Measurements from ENCODE around the gene TLR4. TPM values are rescaled to one million over a fixed set of nuclear protein-coding genes. Genes with fewer than 3 reads are reported as not detected.

TLR4 gene
- total RNA-seq, 1 donor, result 46.7 TPM

DNA sequence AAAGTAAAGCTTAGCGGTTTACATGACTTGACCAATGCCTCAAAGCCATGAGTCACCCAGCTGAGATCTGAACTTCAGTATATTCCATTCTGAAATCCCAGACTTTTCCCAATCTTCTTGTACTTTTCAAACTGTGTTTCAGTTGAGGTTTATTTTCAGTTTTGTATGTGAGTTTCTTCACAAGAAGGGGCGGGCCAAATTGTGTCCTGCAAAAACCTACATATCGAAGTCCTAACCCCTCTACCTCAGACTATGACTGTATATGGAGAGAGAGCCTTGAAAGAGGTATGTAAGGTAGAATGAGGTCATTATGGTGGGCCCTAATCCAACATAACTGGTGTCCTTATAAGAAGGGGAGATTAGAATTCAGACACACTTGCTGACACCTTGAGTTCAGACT, 666 bp upstream of the TLR4 start:
- no peaks in the 10 kb centered on the region for H4K20me1 ChIP-seq (ENCODE audit: insufficient read depth, low read length)
- no peaks in the 10 kb centered on the region for H3K9me3 ChIP-seq (ENCODE audit: low read depth, low read length)
- peak overlapping the region; percentile 90 for H3K27ac ChIP-seq (ENCODE audit: low read depth, low read length)
- TF ChIP-seq, protein P1, sequence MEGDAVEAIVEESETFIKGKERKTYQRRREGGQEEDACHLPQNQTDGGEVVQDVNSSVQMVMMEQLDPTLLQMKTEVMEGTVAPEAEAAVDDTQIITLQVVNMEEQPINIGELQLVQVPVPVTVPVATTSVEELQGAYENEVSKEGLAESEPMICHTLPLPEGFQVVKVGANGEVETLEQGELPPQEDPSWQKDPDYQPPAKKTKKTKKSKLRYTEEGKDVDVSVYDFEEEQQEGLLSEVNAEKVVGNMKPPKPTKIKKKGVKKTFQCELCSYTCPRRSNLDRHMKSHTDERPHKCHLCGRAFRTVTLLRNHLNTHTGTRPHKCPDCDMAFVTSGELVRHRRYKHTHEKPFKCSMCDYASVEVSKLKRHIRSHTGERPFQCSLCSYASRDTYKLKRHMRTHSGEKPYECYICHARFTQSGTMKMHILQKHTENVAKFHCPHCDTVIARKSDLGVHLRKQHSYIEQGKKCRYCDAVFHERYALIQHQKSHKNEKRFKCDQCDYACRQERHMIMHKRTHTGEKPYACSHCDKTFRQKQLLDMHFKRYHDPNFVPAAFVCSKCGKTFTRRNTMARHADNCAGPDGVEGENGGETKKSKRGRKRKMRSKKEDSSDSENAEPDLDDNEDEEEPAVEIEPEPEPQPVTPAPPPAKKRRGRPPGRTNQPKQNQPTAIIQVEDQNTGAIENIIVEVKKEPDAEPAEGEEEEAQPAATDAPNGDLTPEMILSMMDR (IDR thresholded peaks at IDR 0.05; ENCODE audit: extremely low read depth, low read depth, low read length), result no peak
- DNase-seq (ENCODE audit: insufficient read length, low spot score, missing footprints), result no peak
- H3K27me3 ChIP-seq (ENCODE audit: insufficient read depth, low read length), result no peaks in the 10 kb centered on the region
- H3K36me3 ChIP-seq (ENCODE audit: insufficient read depth, low read length), result no peaks in the 10 kb centered on the region
- H3K79me2 ChIP-seq (ENCODE audit: insufficient read depth, low read length), result peaks cover 39% of the 10 kb centered on the region
- H3K4me3 ChIP-seq (ENCODE audit: insufficient read depth, low read length), result peak overlapping the region; percentile 74
- peaks cover 27% of the 10 kb centered on the region for H3K4me1 ChIP-seq (ENCODE audit: insufficient read depth, low read length)
- H3K4me2 ChIP-seq (ENCODE audit: insufficient read depth, low read length), result peak overlapping the region; percentile 81
- H2AFZ ChIP-seq (ENCODE audit: low read length), result peak overlapping the region; percentile 58

DNA sequence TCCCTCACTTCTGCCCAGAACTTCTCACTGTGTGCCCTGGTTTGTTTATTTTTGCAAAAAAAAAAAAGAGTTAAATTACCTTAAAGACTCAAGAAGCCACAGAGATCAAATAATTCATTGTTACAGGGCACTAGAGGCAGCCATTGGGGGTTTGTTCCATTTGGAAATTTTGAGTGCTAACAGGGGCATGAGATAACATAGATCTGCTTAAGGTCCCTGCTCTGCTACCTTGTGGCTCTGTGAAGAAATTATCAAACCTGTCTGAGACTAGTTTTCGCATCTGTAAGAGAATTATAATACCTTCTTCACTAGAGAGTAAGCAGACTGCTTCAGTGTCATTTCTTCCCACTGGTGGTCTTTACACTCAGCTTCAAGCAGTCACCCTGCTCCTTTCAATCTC, 394 bp downstream of the TLR4 start:
- H3K27me3 ChIP-seq (ENCODE audit: insufficient read depth, low read length), result no peaks in the 10 kb centered on the region
- peak overlapping the region; percentile 90 for H3K27ac ChIP-seq (ENCODE audit: low read depth, low read length)
- no peaks in the 10 kb centered on the region for H3K9me3 ChIP-seq (ENCODE audit: low read depth, low read length)
- peak overlapping the region; percentile 74 for H3K4me3 ChIP-seq (ENCODE audit: insufficient read depth, low read length)
- H3K4me2 ChIP-seq (ENCODE audit: insufficient read depth, low read length), result peak overlapping the region; percentile 81
- peaks cover 44% of the 10 kb centered on the region for H3K79me2 ChIP-seq (ENCODE audit: insufficient read depth, low read length)
- no peak for DNase-seq (ENCODE audit: insufficient read length, low spot score, missing footprints)
- TF ChIP-seq, protein P1 (IDR thresholded peaks at IDR 0.05; ENCODE audit: extremely low read depth, low read depth, low read length), result no peak
- no peaks in the 10 kb centered on the region for H3K36me3 ChIP-seq (ENCODE audit: insufficient read depth, low read length)
- H3K4me1 ChIP-seq (ENCODE audit: insufficient read depth, low read length), result peaks cover 27% of the 10 kb centered on the region
- H4K20me1 ChIP-seq (ENCODE audit: insufficient read depth, low read length), result no peaks in the 10 kb centered on the region
- H2AFZ ChIP-seq (ENCODE audit: low read length), result peak overlapping the region; percentile 58

DNA sequence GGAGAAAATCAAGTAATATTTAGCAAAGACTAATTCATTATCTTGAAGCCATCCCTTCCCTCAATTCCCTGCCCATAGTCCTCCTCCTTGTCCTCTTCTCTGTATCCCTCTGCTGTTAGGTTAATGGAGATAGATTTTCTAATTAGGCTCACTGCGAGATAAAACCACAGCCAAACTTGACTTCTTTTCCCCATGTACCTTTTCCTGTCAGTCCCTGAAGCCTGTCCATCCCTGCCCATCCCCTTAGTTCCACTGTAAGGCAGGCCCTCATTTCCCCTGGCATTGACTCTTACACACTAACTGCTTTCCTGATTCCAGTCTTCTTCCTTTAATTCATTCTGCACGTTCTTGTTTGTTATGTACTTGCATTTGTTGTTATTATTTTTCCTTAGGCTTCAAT, 1.2 kb downstream of the TLR4 start:
- Histone ChIP-seq H3K4me3 (ENCODE audit: insufficient read depth, low read length) (peak overlapping the region; percentile 74), H3K9me3 (ENCODE audit: low read depth, low read length) (no peaks in the 10 kb centered on the region), H3K4me2 (ENCODE audit: insufficient read depth, low read length) (peak overlapping the region; percentile 81), H4K20me1 (ENCODE audit: insufficient read depth, low read length) (no peaks in the 10 kb centered on the region), H3K79me2 (ENCODE audit: insufficient read depth, low read length) (peaks cover 48% of the 10 kb centered on the region), H3K27ac (ENCODE audit: low read depth, low read length) (peak overlapping the region; percentile 90), H3K27me3 (ENCODE audit: insufficient read depth, low read length) (no peaks in the 10 kb centered on the region), H2AFZ (ENCODE audit: low read length) (peak overlapping the region; percentile 17), H3K36me3 (ENCODE audit: insufficient read depth, low read length) (no peaks in the 10 kb centered on the region), H3K4me1 (ENCODE audit: insufficient read depth, low read length) (peaks cover 27% of the 10 kb centered on the region)
- TF ChIP-seq, protein P1 (IDR thresholded peaks at IDR 0.05; ENCODE audit: extremely low read depth, low read depth, low read length), result no peak
- DNase-seq (ENCODE audit: insufficient read length, low spot score, missing footprints), result peak; percentile 11

DNA sequence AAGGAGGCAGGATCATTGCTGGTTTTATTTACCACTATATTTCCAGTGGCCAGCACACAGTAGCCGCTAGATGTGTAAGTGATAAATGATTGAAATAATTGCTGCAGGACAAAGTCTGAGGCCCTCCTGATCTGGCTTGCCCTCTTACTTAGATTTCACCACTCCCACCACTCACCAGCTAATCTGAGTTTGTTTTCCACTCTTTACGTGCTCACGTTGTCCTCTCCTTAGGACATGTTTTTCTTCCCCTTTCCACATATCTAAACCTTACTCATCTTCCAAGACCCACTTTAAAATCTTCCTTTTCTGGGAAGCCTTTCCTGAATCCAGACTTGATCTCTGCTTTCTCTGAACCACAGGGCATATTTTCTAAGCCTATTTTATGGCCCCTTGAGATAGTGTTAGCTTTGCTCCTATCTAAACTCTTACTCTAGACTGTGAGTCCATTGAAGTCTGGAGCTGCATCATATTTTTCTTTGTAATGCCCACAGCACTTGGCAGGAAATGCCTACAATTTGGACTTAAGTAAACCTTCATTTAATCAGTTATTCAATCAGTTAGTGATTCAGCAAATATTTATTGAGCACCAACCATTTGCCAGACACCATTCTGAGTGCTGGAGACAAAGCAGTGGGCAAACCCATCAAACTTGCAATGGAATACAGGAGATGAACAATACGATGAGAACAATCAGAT, 2.4 kb downstream of the TLR4 start:
- H3K4me3 ChIP-seq (ENCODE audit: insufficient read depth, low read length), result peak overlapping the region; percentile 49
- H3K4me2 ChIP-seq (ENCODE audit: insufficient read depth, low read length), result peak overlapping the region; percentile 69
- H2AFZ ChIP-seq (ENCODE audit: low read length), result no peak overlapping the region
- H3K4me1 ChIP-seq (ENCODE audit: insufficient read depth, low read length), result peaks cover 27% of the 10 kb centered on the region
- peaks cover 7% of the 10 kb centered on the region for H3K36me3 ChIP-seq (ENCODE audit: insufficient read depth, low read length)
- peak overlapping the region; percentile 48 for H3K27ac ChIP-seq (ENCODE audit: low read depth, low read length)
- no peaks in the 10 kb centered on the region for H3K27me3 ChIP-seq (ENCODE audit: insufficient read depth, low read length)
- DNase-seq (ENCODE audit: insufficient read length, low spot score, missing footprints), result no peak
- H3K9me3 ChIP-seq (ENCODE audit: low read depth, low read length), result no peaks in the 10 kb centered on the region
- H3K79me2 ChIP-seq (ENCODE audit: insufficient read depth, low read length), result peaks cover 49% of the 10 kb centered on the region
- no peaks in the 10 kb centered on the region for H4K20me1 ChIP-seq (ENCODE audit: insufficient read depth, low read length)
- TF ChIP-seq, protein P1 (IDR thresholded peaks at IDR 0.05; ENCODE audit: extremely low read depth, low read depth, low read length), result no peak

Data from osteoblast (primary cell).